Progenitor cell of endocrine pancreas (in vitro differentiated cells): ENCODE data around the gene TOPBP1. TPM values are rescaled to one million over a fixed set of nuclear protein-coding genes. Genes with fewer than 3 reads are reported as not detected.
A peak's percentile ranks its signal among the peaks of the same experiment; 100 is the strongest.

Source experiments
- DNase-seq: peaks from one replicate; pipeline ENCODE4 v3.0.0; 2021; ENCODE audit warnings: low spot score; ENCODE audit not compliant: unreplicated experiment
- H3K27ac Mint-ChIP-seq: 2 replicates; pipeline ENCODE4 v1.8.0; 2021; ENCODE audit warnings: mild to moderate bottlenecking, moderate library complexity, mixed read lengths
- H3K27me3 Mint-ChIP-seq: 2 replicates; pipeline ENCODE4 v1.8.0; 2021; ENCODE audit warnings: mixed read lengths
- H3K36me3 Mint-ChIP-seq: 2 replicates; pipeline ENCODE4 v1.8.0; 2022; ENCODE audit warnings: mixed read lengths; ENCODE audit not compliant: insufficient read depth
- H3K4me1 Mint-ChIP-seq: 2 replicates; pipeline ENCODE4 v1.8.0; 2021; ENCODE audit warnings: low read depth, mixed read lengths
- H3K4me3 Mint-ChIP-seq: 2 replicates; pipeline ENCODE4 v1.8.0; 2021; ENCODE audit warnings: low read depth, mild to moderate bottlenecking, moderate library complexity, mixed read lengths
- H3K9me3 Mint-ChIP-seq: 2 replicates; pipeline ENCODE4 v1.8.0; 2021; ENCODE audit warnings: low read depth, mixed read lengths
- total RNA-seq: library from RNA; stranded (reverse); gene quantifications from 2 replicates; pipeline ENCODE4 v1.2.1, GENCODE V29; 2021
- TF ChIP-seq, protein P1 (sequence below): fragments of 200-600 bp; sonication (generic); IDR thresholded peaks from one replicate; pipeline ENCODE4 v1.5.0; 2021; ENCODE audit warnings: antibody characterized with exemption, mild to moderate bottlenecking; ENCODE audit not compliant: unreplicated experiment

Gene TOPBP1
- total RNA-seq, 1 donor from 2014 or later, result 51.8 TPM

GRCh38 chr3:133588784-133589465 lies 72.8 kb downstream of the TOPBP1 start:
- no peak overlapping the region for H3K27ac Mint-ChIP-seq
- no peak for DNase-seq
- H3K4me3 Mint-ChIP-seq, result no peak overlapping the region
- no peaks in the 10 kb centered on the region for H3K27me3 Mint-ChIP-seq
- peaks cover 3% of the 10 kb centered on the region for H3K4me1 Mint-ChIP-seq
- peaks cover 27% of the 10 kb centered on the region for H3K36me3 Mint-ChIP-seq
- TF ChIP-seq, protein P1, sequence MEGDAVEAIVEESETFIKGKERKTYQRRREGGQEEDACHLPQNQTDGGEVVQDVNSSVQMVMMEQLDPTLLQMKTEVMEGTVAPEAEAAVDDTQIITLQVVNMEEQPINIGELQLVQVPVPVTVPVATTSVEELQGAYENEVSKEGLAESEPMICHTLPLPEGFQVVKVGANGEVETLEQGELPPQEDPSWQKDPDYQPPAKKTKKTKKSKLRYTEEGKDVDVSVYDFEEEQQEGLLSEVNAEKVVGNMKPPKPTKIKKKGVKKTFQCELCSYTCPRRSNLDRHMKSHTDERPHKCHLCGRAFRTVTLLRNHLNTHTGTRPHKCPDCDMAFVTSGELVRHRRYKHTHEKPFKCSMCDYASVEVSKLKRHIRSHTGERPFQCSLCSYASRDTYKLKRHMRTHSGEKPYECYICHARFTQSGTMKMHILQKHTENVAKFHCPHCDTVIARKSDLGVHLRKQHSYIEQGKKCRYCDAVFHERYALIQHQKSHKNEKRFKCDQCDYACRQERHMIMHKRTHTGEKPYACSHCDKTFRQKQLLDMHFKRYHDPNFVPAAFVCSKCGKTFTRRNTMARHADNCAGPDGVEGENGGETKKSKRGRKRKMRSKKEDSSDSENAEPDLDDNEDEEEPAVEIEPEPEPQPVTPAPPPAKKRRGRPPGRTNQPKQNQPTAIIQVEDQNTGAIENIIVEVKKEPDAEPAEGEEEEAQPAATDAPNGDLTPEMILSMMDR, result no peak
- no peaks in the 10 kb centered on the region for H3K9me3 Mint-ChIP-seq

GRCh38 chr3:133588035-133588434 lies 73.7 kb downstream of the TOPBP1 start:
- Mint-ChIP-seq H3K9me3 (no peaks in the 10 kb centered on the region), H3K4me3 (no peak overlapping the region), H3K27ac (peak overlapping the region; percentile 37), H3K36me3 (peaks cover 32% of the 10 kb centered on the region), H3K4me1 (peaks cover 1% of the 10 kb centered on the region), H3K27me3 (no peaks in the 10 kb centered on the region)
- TF ChIP-seq, protein P1, result no peak
- no peak for DNase-seq

- Mint-ChIP-seq H3K4me1 (peaks cover 5% of the 10 kb centered on the region), H3K4me3 (no peak overlapping the region), H3K9me3 (no peaks in the 10 kb centered on the region), H3K27me3 (no peaks in the 10 kb centered on the region), H3K36me3 (peaks cover 27% of the 10 kb centered on the region), H3K27ac (peak overlapping the region; percentile 73)
- DNase-seq, result no peak
- TF ChIP-seq, protein P1, result no peak
Measured at GRCh38 chr3:133583396-133583795, 78.3 kb downstream of the TOPBP1 start.

GRCh38 chr3:133578548-133579191 lies 83.1 kb downstream of the TOPBP1 start:
- Mint-ChIP-seq H3K4me3 (no peak overlapping the region), H3K27ac (peak overlapping the region; percentile 74), H3K36me3 (peaks cover 33% of the 10 kb centered on the region), H3K9me3 (no peaks in the 10 kb centered on the region), H3K27me3 (no peaks in the 10 kb centered on the region), H3K4me1 (peaks cover 24% of the 10 kb centered on the region)
- TF ChIP-seq, protein P1, result peak; percentile 70
- no peak for DNase-seq

DNA sequence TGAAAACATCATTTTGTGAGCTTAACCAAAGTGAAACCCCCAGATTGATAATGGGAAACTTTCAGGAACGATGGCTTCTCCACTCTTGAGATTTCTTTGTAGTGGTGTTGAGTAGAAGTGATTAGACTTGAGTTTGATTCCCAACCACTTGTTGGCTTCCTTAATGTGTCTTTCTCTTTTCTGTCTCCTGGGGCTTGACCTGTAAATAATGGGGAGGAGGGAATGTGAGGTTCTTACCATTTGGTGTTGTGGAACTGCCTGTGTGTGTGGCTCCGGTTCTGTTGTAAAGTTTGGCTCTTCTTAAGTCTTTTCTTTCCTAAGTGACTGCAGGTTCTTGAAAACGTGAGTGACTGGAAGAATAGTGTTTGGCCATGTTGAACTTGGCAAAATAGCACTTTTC lies 85.6 kb downstream of the TOPBP1 start:
- TF ChIP-seq, protein P1, result no peak
- DNase-seq, result no peak
- peaks cover 26% of the 10 kb centered on the region for H3K4me1 Mint-ChIP-seq
- H3K27ac Mint-ChIP-seq, result peak overlapping the region; percentile 30
- peaks cover 28% of the 10 kb centered on the region for H3K36me3 Mint-ChIP-seq
- peak overlapping the region; percentile 60 for H3K4me3 Mint-ChIP-seq
- H3K9me3 Mint-ChIP-seq, result no peaks in the 10 kb centered on the region
- H3K27me3 Mint-ChIP-seq, result no peaks in the 10 kb centered on the region
